Measurements from ENCODE around the gene MT4.

Gene MT4

DNA sequence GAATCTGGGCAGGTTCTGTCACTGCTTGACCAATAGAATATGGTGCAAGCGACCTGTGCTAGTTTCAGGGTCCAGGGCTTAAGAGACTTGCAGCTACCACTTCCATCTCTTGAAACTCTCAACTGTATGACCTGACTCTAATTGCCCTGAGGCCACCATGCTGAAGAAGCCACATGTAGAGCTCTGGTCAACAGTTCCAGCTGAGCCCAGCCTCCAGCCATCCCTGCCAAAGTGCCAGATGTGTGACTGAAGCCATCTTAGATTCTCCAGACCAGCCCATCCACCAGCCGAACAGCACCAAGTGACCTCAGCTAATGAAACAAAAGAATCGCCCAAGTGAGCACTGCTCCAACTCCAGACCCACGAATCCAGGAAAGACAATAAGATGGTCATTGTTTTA lies 40.1 kb downstream of the MT4 start:
- DNase-seq (ENCODE audit: low read depth in 2 of 2), result no peak

DNA sequence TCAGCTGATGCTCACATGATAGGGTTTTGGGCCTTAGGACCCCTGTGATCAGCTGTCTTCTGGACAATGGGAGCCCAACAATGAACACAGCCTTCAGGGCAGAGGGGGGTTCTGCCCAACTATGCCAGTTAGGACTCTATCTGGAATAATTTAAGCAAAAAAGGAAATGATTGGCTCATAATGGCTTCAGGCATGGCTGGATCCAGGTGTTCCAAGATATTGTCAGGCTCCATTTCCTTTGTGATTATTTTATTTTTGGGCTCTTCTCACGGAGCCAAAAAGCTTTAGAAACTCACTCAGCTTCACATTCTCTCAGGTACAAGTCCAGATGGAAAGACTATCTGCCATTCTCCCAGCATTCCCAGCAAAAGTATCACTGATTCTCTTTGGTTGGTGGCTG lies 40.6 kb downstream of the MT4 start:
- no peak for DNase-seq (ENCODE audit: low read depth in 2 of 2)

DNA sequence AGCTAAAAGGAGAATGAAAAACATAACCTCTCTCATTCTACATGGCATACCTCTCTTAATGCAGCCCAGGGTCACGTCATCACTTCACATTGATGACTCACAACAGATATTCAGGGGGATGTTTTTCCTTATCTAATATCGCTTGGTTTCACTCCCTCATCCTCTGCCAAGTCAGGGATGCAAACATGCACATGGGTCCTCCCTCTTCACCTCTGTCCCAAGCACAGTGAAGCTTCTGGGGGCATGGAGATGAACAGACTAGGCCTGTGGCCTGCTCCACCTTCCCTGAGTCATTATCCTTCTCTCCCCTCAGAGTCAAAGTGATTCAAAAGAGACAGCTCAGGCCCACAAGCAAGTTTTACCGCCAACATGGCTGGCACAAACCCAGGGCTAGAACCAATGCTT lies 41.2 kb downstream of the MT4 start:
- no peak for DNase-seq (ENCODE audit: low read depth in 2 of 2)

- no peak for DNase-seq (ENCODE audit: low read depth in 2 of 2)
Measured at GRCh38 chr16:56606476-56607108, 41.7 kb downstream of the MT4 start.

DNA sequence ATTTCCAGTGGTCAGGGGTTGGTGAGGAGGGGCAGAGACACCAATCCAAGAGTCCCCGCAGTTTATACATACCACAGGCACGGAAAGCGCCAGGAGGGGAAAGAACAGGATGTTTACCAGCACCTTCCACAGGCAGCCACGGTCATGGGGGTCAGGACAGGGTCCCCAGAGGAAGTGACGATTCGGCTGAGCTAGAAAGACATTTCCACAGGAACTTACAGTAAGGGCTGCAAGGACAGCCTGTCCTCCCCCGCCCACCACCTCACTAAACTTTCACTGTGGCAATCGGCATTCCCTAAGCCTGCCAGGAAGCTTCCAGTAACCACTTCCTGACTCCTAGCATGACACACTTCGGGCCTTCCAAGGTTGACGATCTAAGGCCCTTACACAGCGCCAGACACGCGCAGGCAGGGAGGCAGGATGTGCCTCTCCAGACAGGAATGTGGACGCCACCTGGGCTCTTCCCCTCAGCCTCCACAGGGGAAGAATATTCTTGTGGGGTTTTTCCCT lies 42.3 kb downstream of the MT4 start:
- no peak for DNase-seq (ENCODE audit: low read depth in 2 of 2)

DNA sequence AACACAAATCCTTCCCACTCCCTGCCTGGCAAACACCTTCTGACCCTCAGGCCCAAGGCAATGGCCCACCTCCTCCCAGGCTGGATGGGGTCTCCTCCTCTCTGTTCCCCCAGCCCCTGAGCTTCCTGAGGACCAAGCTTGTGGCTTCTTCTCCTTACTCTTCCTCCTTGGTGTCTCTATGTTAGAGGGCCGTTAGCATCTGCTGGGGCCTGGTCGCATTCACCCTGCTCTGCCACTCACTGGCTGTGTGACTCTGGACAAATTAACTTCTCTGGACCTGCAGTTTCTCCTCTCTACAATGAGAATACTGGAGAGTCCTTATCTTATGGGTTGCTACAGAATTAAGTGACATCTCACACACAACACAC lies 42.8 kb downstream of the MT4 start:
- DNase-seq (ENCODE audit: low read depth in 2 of 2), result no peak

DNA sequence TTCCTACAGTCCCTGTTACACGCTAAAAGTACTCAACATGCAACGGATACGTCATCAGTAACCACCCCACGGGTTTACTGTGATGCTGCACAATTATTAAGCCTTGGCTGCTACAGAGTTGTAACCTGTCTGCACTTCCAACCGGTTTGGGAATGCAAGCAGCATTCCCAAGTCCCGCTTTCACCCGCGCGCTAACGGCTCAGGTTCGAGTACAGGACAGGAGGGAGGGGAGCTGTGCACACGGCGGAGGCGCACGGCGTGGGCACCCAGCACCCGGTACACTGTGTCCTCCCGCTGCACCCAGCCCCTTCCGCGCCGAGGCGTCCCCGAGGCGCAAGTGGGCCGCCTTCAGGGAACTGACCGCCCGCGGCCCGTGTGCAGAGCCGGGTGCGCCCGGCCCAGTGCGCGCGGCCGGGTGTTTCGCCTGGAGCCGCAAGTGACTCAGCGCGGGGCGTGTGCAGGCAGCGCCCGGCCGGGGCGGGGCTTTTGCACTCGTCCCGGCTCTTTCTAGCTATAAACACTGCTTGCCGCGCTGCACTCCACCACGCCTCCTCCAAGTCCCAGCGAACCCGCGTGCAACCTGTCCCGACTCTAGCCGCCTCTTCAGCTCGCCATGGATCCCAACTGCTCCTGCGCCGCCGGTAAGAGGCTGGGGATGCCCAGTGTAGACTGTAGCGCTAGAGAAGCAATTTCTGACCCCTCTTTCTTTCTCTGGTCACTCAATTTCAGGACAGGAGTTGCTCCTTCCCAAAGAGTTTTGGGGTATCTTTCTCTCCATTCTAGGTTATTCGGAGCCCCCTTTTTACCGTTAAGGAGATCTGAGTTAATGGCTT lies 43.4 kb downstream of the MT4 start, which contains the start of gene MT2A:
TSS of gene MT2A (plus strand) at position 542 of the 833 bp plus-strand sequence. CDS start at position 614, 72 bp downstream.
- DNase-seq (ENCODE audit: low read depth in 2 of 2), result peak; percentile 92 to 94

DNA sequence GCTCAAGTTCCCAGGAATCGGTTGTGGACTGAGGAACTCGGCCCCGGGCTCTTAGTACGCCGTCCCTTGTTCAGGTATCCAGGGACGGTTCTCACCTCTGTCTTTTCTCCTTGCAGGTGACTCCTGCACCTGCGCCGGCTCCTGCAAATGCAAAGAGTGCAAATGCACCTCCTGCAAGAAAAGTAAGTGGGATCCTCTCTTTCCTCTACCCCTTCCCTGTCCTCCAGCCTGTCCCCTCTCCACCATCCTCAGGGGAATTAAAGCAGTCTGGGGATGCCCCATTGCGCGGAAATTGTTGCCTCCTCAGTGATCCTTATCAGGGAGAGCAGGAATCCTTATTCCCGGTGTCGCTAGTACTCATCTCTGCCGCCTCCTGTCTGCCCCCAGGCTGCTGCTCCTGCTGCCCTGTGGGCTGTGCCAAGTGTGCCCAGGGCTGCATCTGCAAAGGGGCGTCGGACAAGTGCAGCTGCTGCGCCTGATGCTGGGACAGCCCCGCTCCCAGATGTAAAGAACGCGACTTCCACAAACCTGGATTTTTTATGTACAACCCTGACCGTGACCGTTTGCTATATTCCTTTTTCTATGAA lies 44.1 kb downstream of the MT4 start:
- DNase-seq (ENCODE audit: low read depth in 2 of 2), result no peak

DNA sequence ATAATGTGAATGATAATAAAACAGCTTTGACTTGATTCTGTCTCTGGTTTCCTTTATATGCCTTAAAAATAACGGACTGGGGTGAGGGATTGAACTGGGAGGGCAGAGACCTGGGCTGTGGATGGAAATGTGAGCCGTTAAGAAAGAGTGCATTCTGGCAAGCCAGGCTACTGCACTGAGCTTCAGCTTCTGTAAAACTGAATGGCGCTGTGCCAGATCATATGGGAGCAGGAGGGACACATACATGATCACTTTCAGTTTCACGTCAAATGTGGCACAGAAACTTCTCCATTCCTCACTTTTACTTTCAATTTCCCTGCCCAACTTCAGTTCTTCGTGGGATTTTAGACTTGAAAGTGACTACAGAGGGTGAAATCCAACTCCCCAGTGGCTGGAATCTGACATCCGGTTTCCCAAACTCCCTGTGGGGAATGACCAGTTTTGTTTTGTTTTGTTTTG lies 44.6 kb downstream of the MT4 start:
- DNase-seq (ENCODE audit: low read depth in 2 of 2), result peak; percentile 48 to 63

DNA sequence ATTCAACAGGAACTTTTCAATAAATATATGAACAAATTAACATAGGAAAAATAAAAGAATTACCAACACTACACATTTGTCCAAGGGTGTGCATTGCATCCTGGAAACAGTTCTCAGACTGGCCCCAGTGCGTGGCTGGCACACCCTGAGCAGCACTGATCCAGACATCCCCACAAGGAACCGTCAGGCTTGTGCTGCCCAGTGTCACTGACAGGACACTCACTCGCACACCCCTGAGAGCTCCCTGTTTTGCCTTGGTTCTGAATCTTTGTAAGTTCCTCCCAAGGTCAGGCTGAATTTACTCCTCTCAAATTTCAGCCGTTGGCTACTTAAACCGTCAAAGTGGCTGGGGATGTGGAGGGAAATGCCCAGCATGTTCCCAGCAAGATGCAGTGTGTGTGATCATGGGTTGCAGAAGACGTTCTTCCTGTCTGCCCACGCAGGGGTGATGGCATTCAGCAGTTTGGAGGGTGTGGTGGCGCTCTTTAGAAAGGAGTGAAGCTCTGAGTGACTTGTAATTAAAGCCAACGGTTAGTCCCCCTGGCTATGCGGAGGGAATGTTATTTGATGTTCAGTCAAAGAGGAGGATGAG lies 45.2 kb downstream of the MT4 start:
- DNase-seq (ENCODE audit: low read depth in 2 of 2), result peak; percentile 70 to 77

DNA sequence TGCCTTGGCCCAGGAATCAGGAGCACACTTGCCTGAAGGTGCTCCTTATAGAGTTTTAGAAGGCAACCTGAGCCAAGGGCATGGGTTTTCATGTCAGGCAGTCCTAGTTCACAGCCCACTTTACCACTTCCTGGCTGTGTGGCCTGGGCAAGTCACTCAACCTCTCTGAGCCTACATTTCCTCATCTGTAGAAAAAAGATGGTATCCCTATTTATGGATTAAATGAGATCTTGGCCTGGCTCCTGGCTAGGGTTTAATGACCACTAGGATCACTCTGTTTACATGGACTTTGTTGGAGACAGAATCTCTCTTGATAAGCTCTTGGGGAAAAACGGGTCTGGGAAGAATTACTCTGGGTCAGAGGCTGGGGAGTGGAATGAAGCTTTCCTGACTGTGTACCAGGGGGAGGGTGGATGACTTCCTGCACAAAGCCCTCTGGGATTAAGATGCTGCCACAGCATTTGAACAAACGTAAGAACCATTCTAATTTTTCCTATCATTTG lies 45.8 kb downstream of the MT4 start:
- DNase-seq (ENCODE audit: low read depth in 2 of 2), result no peak

- no peak for DNase-seq (ENCODE audit: low read depth in 2 of 2)
Measured at GRCh38 chr16:56611281-56611833, 46.5 kb downstream of the MT4 start.

DNA sequence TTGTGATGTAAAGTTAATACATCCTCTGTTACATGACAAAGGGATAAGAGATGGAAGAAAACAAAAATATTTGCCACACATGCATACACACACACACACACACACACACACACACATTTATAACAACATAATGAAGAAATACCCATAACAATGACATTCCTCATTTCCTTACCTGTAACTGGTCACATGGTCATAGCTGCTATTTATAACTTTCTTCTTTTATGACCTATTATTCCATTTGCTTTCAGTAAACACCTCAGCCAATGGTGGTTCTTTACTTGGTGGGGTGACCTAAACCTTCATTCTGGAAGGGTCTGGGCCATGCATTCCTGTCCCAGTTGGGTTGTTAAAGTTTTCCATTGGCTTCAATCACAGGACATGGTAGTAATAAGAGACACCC lies 48.8 kb downstream of the MT4 start:
- no peak for DNase-seq (ENCODE audit: low read depth in 2 of 2)

- DNase-seq (ENCODE audit: low read depth in 2 of 2), result no peak
Measured at GRCh38 chr16:56614549-56614991, 49.7 kb downstream of the MT4 start.

DNA sequence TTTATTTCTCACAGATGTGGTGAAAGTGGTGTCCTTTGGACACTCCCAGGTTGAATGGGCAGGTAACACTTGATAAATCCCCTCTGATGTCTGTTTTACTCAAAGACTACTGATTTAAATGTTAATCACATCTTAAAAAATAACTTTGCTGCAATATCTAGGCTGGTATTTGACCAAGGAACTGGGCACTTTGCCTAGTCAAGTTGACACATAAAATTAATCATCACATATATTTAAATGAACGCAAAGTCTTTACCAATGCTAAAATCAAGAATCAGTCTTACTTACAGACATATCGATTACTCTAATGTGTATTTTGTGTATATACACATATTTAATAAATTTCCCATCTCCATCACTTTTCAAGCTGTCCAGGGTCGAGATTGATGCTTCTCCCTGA lies 50.5 kb downstream of the MT4 start:
- no peak for DNase-seq (ENCODE audit: low read depth in 2 of 2)

GRCh38 chr16:56616608-56617211 lies 51.8 kb downstream of the MT4 start:
- no peak for DNase-seq (ENCODE audit: low read depth in 2 of 2)

DNA sequence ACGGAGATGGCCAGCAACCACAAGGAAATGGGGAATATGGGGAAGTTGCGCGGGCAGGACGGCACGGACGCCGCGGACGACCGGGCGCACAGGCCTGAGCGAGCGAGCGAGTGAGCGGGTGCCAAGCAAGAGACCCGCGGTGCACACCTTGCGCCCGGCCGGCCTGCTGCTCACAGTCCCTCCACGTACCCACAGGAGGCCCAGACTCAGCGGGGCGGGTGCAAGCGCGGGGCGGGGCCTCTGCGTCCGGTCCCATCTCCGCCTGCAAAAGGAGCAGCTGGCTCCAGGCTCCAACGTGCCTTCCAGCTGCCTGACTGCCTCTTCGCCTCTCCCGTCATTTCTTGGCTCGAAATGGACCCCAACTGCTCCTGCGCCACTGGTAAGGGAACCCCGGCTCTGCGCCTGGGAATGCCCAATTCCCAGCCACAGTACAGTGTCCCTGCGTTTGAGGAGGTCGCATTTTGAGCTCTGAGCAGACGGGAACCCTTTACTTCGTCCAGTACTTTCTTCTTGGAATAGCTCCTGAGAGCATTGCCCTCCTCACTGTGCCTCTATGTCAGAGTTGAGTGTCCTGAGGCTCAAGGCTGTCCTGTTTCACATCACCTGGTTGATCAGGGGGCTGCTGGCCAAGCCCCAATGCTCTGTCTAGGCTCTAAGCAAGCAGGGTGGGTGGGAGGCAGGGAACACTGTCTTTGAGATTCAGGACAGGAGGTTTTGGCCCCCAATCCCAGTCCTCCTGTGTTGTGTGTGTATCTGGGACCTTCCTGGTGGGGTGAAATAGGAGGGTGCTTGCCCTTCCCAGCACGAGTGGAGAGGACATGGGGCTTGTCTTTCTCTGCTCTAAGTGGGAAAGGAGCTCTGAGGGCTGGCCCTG lies 52.6 kb downstream of the MT4 start:
- peak; percentile 62 to 65 for DNase-seq (ENCODE audit: low read depth in 2 of 2)

DNA sequence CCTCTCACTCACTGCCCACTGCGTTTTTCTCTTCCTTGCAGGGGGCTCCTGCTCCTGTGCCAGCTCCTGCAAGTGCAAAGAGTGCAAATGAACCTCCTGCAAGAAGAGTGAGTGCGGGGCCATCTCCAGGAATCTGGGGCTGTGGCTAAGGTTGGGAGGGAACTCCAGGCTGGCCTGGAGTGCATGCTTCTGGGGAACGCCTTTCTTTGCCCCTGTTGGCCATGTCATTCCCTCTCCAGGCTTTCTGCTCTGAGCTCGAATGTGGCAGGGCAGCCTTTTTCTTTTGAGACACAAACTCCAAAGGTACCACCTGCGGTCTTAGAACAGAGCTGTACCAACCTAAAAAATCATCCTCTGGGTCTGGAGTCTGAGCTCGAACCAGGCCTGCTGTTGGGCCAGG lies 53.3 kb downstream of the MT4 start:
- DNase-seq (ENCODE audit: low read depth in 2 of 2), result no peak
